ENCODE data around the gene CSAD.

- TF ChIP-seq CTCF (IDR thresholded peaks at IDR 0.05) (no peak), EP300 (IDR thresholded peaks at IDR 0.05) (no peak)
Measured at GRCh38 chr12:53218551-53219291, 38.0 kb upstream of the CSAD start.
